GM21737 (cell line): ENCODE measurements around the gene PHACTR3.
"Not testable (repeated sequence)": the region's sequence is repeated elsewhere in the genome, so short reads cannot be mapped to it uniquely, and the experiment has no call there.

Source experiments
- ATAC-seq: cut with Tn5 transposase; IDR thresholded peaks from one replicate; pipeline ENCODE4 v1.9.1; 2021; ENCODE audit warnings: mild to moderate bottlenecking, moderate library complexity; ENCODE audit not compliant: unreplicated experiment

The PHACTR3 gene

DNA sequence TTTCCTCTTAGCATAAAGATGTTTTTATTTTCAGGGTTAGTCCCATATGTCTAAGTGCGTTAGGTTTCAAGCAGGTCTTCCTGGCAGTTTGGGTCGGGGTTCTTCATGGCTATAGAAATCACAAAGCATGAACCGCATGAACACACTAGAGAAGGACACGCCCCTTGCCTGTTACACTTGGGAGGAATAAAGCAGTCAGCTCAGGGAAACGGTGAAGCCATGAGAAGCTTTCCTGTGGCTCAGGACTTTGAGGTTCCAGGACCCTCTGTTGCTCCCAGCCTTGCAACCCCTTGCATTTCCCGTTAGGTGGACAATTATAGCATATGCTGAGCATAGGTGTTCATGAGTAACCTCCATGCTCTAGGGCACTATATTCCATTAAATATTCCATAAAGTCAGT is 232.4 kb downstream of the PHACTR3 start:
- no peak for ATAC-seq

DNA sequence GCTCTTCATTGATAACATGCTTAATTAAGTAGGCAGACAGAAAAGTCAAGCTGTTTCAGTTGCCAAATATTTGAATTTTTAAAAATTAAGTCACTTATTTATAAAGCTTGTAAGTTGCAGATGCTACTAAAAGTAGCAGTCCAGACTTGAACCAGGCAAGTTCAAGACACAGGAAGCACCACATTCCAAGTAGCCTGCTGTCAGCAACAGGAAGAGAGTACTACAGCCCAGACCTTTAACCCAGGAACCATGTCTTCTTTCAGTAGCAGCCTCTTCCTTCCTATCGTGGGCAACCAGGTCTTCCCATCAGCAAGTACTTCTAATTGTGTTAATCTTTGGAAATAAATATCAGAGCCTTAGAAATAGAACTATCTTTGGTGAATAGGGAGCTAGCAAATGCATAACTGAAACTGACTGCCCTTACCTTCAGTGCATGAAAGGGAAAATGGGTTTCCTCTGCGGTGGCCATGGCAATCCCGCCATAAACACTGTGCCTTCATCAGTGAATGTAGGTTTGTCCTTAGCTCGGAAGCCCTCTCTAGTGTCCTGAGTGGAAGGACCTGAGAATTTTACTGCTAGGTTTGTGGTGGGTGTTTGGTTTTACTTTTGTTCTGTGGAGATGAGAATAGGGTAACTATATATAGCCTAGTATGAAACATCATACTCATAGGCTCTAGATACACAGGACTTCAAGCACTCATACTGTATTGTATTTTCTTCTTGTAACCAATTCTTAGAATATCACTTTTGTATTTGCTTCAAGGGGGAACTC is 233.5 kb downstream of the PHACTR3 start:
- ATAC-seq: no peak

GRCh38 chr20:59839400-59839799 is 235.1 kb downstream of the PHACTR3 start:
- ATAC-seq: no peak

DNA sequence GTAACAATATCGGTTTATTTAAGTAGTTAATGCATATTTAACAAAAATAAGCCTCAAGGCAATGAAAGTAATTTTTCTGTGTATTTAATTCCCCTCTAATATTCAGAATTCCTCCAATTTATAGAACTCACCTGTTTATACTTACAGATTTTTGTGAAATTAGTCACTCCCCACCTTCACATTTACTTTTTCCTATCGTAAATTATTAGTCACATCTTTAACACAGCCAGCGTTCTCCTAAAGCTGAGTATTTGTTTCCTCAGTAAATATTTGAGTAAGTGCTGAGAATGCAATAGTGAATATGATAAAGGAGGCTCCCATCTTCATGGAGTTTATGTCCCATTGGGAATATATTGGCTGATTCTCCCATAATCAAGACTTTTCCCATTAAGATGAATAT is 241.1 kb downstream of the PHACTR3 start:
- ATAC-seq: no peak

GRCh38 chr20:59848182-59848581 is 243.8 kb downstream of the PHACTR3 start:
- no peak for ATAC-seq

- ATAC-seq: no peak
These were observed 245.8 kb downstream of the PHACTR3 start for GRCh38 chr20:59850018-59850641.

GRCh38 chr20:59856526-59856925 is 252.2 kb downstream of the PHACTR3 start:
- not testable (repeated sequence) for ATAC-seq

GRCh38 chr20:59856941-59857340 is 252.6 kb downstream of the PHACTR3 start:
- ATAC-seq: not testable (repeated sequence)

- no peak for ATAC-seq
These were observed 253.6 kb downstream of the PHACTR3 start for GRCh38 chr20:59857966-59858365.

DNA sequence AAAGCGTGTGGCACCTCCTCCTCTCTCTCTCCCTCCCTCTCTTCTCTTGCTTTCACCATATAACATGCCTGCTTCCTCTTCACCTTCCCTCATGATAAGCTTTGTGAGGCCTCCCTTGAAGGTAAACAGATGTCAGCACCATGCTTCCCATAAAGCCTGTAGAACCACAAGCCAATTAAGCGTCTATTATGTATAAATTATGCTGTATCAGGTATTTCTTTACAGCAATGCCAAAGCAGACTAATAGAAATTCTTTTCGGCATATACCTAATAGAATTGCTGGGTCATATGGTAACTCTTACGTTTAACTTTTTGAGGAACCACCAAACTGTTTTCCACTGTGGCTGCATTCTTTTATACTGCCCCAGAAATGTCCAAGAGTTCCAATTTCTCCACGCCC is 254.1 kb downstream of the PHACTR3 start:
- ATAC-seq: no peak

GRCh38 chr20:59861401-59861800 is 257.1 kb downstream of the PHACTR3 start:
- no peak for ATAC-seq

DNA sequence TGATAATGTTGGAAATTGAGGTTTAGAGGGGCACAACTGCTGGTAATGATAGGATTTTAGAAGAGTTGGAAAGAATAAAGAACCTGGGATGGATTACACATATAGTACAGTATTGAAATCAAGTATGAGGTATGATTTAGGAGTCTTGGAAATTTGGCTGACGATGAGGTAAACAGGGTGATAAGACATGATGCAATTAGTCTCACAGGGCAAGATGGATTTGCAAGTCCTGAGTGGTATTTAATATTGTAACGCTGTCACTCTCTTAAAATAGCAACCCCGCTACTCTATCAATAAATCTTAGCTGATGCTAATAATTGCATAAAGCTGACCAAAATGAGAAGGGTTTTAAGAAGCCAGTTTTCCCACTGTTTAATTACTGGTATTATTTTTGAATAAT is 258.7 kb downstream of the PHACTR3 start:
- no peak for ATAC-seq

GRCh38 chr20:59864726-59865125 is 260.4 kb downstream of the PHACTR3 start:
- ATAC-seq: no peak

DNA sequence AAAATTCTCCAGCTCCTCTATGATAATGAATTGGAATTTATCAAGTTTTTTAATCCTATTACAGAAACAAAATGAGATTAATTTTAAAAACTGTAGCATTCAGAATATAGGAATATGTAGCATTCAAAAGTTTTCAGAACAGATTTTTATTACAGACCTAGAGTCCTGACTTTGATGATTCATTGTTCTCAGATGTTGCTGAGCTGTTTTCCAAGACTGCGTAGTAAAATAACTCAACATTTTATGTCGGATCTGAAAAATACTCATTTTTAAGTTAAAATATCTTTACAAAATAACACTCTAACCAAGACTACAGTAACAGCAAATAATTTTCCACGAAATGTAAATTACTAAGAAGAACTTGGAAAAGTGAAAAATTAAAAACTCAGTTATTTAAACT is 262.0 kb downstream of the PHACTR3 start:
- no peak for ATAC-seq

- ATAC-seq: no peak
These were observed 266.8 kb downstream of the PHACTR3 start for GRCh38 chr20:59871096-59871495.

GRCh38 chr20:59873409-59873808 is 269.1 kb downstream of the PHACTR3 start:
- no peak for ATAC-seq

DNA sequence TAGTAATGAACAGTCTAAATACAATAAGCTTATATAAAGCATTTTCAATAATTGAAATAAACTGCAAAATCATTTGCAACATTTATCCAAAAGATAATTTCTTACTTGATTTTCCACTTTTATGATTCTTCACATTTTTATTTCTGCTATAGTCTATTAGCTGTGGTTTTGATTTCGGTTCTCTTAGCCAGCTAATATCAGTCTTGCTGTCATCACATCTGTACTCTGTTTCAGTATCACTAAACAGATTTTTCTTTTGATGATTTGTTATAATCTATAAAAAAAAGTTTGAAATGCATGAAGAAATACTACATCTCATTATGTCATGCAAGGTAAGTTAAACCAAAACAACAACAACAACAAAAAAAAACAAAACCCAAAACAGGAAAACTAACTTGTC is 275.9 kb downstream of the PHACTR3 start:
- ATAC-seq: no peak

DNA sequence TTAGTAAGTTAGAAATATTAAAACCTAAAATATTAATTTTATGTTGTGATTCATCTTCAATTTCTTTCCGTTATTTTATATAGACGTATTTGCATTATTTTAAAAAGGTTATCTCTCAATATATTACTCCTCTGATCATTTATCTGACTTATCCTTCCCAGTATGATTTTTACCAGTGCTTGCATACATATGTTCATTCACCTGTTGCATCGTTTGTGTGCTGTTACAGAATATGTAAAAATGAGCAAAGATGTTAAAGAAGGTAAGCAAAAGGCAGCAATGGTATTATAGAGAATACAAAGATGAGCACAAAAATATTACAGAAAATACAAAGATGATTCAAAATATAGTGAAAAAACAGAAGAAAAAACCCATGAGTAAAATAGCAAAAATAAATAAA is 280.2 kb downstream of the PHACTR3 start:
- no peak for ATAC-seq

GRCh38 chr20:59888050-59888449 is 283.7 kb downstream of the PHACTR3 start:
- no peak for ATAC-seq

- not testable (repeated sequence) for ATAC-seq
These were observed 285.7 kb downstream of the PHACTR3 start for GRCh38 chr20:59890035-59890434.

DNA sequence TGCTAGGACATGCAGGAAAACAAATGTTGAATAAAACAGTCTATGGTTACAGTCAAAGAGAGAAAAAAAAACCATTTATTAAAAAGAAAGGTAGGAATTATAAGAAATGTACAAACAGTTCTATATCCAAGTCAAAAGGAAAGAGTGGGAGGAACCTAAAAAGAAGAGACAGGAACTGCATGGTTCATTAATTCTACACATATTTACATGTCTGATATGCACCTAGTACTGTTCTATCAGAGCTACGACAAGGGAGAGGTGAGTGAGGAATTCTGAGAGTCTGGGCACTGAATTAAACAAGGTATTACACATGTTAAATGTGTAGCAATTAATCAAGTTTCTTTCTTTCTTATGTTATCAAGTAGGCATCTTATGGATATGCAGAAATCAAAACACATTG is 287.2 kb downstream of the PHACTR3 start:
- ATAC-seq: no peak

DNA sequence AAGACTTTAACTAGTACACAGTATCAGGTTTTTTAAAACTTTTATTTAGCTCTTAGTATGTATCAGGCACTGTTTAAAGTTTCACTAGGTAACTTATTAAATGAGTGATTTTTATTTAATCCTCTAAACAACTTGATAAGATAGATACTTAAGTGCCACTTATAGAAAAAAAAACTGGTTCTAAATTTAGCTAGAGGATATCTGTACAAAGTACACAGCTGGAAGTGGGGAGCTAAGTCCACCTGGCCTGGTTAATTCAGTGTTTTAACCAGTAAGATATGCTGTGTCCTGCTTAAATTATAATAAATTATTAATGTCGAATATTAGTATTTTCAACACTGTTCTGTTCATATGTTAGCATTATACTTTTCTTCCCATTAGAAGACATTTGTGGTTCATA is 291.6 kb downstream of the PHACTR3 start:
- no peak for ATAC-seq
